Kidney (tissue), 14 donors: ENCODE measurements around the gene ECE1. TPM values are rescaled to one million over a fixed set of nuclear protein-coding genes. Genes with fewer than 3 reads are reported as not detected.

ENCODE experiments used
- DNase-seq, 5 donors: peaks; one replicate each; pipeline ENCODE4 v3.0.0-alpha.2; 2013 to 2020
- FAIRE-seq: peaks from 2 replicates; lab custom pipeline; 2012; peaks lifted over from hg19 to GRCh38; lab: Jason Lieb, UNC
- H3K27ac ChIP-seq, 2 donors: one replicate each; pipeline ENCODE4 v1.7.0; 2013; ENCODE audit warnings: low read depth in 2 of 2, low read length in 2 of 2, inconsistent platforms in 1 of 2
- H3K27me3 ChIP-seq: one replicate; pipeline ENCODE4 v1.7.1; 2013; ENCODE audit warnings: low read length, inconsistent platforms; ENCODE audit not compliant: control insufficient read depth, insufficient read depth
- H3K36me3 ChIP-seq, 3 donors: one replicate each; pipeline versions ENCODE4 v1.7.0 to v1.7.1; 2013; ENCODE audit warnings: low read length in 3 of 3, control low read depth in 1 of 3, inconsistent platforms in 1 of 3; ENCODE audit not compliant: insufficient read depth in 3 of 3, control insufficient read depth in 2 of 3
- H3K4me1 ChIP-seq, 3 donors: one replicate each; pipeline versions ENCODE4 v1.7.0 to v1.7.1; 2013; ENCODE audit warnings: low read length in 3 of 3, inconsistent platforms in 1 of 3, low read depth in 1 of 3; ENCODE audit not compliant: control insufficient read depth in 2 of 3, insufficient read depth in 2 of 3
- H3K4me3 ChIP-seq, 3 donors: one replicate each; pipeline versions ENCODE4 v1.7.0 to v1.8.1; 2013; ENCODE audit warnings: low read length in 3 of 3, control low read depth in 1 of 3, inconsistent platforms in 1 of 3
- H3K9ac ChIP-seq, 3 donors: one replicate each; pipeline versions ENCODE4 v1.7.0 to v1.7.1; 2013; ENCODE audit warnings: low read length in 3 of 3, control low read depth in 1 of 3, inconsistent platforms in 1 of 3
- H3K9me3 ChIP-seq, 3 donors: one replicate each; pipeline versions ENCODE4 v1.7.0 to v1.7.1; 2013; ENCODE audit warnings: low read length in 3 of 3, control low read depth in 1 of 3, inconsistent platforms in 1 of 3; ENCODE audit not compliant: control insufficient read depth in 2 of 3, insufficient read depth in 1 of 3
- CTCF ChIP-seq: IDR thresholded peaks from 3 replicates; pipeline ENCODE4 v1.5.1; 2012; ENCODE audit warnings: mild to moderate bottlenecking, moderate library complexity, borderline replicate concordance; ENCODE audit not compliant: insufficient read depth; ENCODE audit errors: extremely low read depth
- intact Hi-C: fragments of 100-400 bp; cut with DNase I; formaldehyde crosslinking; loops from one replicate; pipeline ENCODE4 v1.11.1; 2022
- polyA plus RNA-seq: library from polyadenylated mRNA; stranded (reverse); fragments of 350-450 nt; fragmentation: Illumina TruSeq; extraction: RNeasy Lipid Tissue Mini Kit (QIAGEN cat#74804); gene quantifications from one replicate; pipeline ENCODE4 v1.2.3, GENCODE V29; 2014; ENCODE audit warnings: low read depth, low replicate concordance; ENCODE audit not compliant: insufficient read depth
- total RNA-seq: library from RNA; stranded (reverse); fragmentation: NEBNext Ultra II Directional; extraction: Animal tissue kit (Norgen Biotek cat#: 25700); gene quantifications from one replicate; pipeline ENCODE4 v1.2.1, GENCODE V29; 2021
- donor health status: control.
- donor health status: control.
- donor health status: control.
- donor health status: control.
- donor health status: control.
- donor health status: DM: yes; HTN: yes; CAD: no.
- donor health status: Normal renal cell carcinoma (clear cell type).

Gene ECE1
- total and polyA plus RNA-seq, 2 donors from 2014 or later = 30.8 to 128 TPM

GRCh38 chr1:21291964-21292363, 1.7 kb upstream of the ECE1 start:
- Histone ChIP-seq H3K4me1 (peaks cover 0 to 14% (median 0%) of the 10 kb centered on the region in 3 donors), H3K36me3 (no peaks in the 10 kb centered on the region)
- intact Hi-C loops = no loop called here

GRCh38 chr1:21291184-21291583, 921 bp upstream of the ECE1 start:
- peak overlapping the region in 1 of 3 donors; percentile 31 for H3K9ac ChIP-seq
- H3K36me3 ChIP-seq = peaks cover 0 to under 1% (median 0%) of the 10 kb centered on the region in 3 donors
- no peak overlapping the region for H3K4me3 ChIP-seq
- H3K4me1 ChIP-seq = peaks cover 0 to 14% (median 0%) of the 10 kb centered on the region in 3 donors
- H3K27ac ChIP-seq = no peak overlapping the region
- H3K9me3 ChIP-seq = no peaks in the 10 kb centered on the region
- FAIRE-seq = no peak
- intact Hi-C loops = no loop called here
- DNase-seq = no peak
- H3K27me3 ChIP-seq = no peaks in the 10 kb centered on the region
- no peak for TF ChIP-seq CTCF

More at GRCh38 chr1:21291964-21292363, 1.7 kb upstream of the ECE1 start:
- no peak overlapping the region for H3K4me3 ChIP-seq
- H3K27ac ChIP-seq = no peak overlapping the region
- DNase-seq (no peak), FAIRE-seq (no peak)
- no peaks in the 10 kb centered on the region for H3K27me3 ChIP-seq
- no peak for TF ChIP-seq CTCF
- H3K9ac ChIP-seq = no peak overlapping the region
- H3K9me3 ChIP-seq = no peaks in the 10 kb centered on the region

GRCh38 chr1:21290546-21290944, 282 bp upstream of the ECE1 start:
- H3K4me1 ChIP-seq = peaks cover 0 to 14% (median 0%) of the 10 kb centered on the region in 3 donors
- H3K9ac ChIP-seq = peak overlapping the region in 2 of 3 donors; percentile 31 to 48
- intact Hi-C loops = no loop called here
- FAIRE-seq (no peak), DNase-seq (no peak)
- peak overlapping the region in 1 of 2 donors; percentile 60 for H3K27ac ChIP-seq
- peaks cover 0 to 2% (median 0%) of the 10 kb centered on the region in 3 donors for H3K36me3 ChIP-seq
- H3K9me3 ChIP-seq = no peaks in the 10 kb centered on the region
- TF ChIP-seq CTCF = no peak
- peak overlapping the region in 2 of 3 donors; percentile 38 to 45 for H3K4me3 ChIP-seq
- H3K27me3 ChIP-seq = no peaks in the 10 kb centered on the region

GRCh38 chr1:21289127-21289526, 1.1 kb downstream of the ECE1 start:
- peaks cover 0 to 11% (median 0%) of the 10 kb centered on the region in 3 donors for H3K4me1 ChIP-seq
- no peak for DNase-seq
- H3K4me3 ChIP-seq = peak overlapping the region in 1 of 3 donors; percentile 28
- intact Hi-C loops = no loop called here
- peaks cover 0 to 2% (median 0%) of the 10 kb centered on the region in 3 donors for H3K36me3 ChIP-seq
- H3K27me3 ChIP-seq = no peaks in the 10 kb centered on the region
- peak overlapping the region in 1 of 3 donors; percentile 46 for H3K9ac ChIP-seq
- no peaks in the 10 kb centered on the region for H3K9me3 ChIP-seq
- H3K27ac ChIP-seq = peak overlapping the region in 1 of 2 donors; percentile 2
- no peak for TF ChIP-seq CTCF
- no peak for FAIRE-seq
